ENCODE measurements around the gene BBS9. TPM values are rescaled to one million over a fixed set of nuclear protein-coding genes. Genes with fewer than 3 reads are reported as not detected.

The BBS9 gene
- total and polyA plus RNA-seq, 5 experiments from 2014 or later, result 11.2 to 31.8 (median 12.7) TPM

DNA sequence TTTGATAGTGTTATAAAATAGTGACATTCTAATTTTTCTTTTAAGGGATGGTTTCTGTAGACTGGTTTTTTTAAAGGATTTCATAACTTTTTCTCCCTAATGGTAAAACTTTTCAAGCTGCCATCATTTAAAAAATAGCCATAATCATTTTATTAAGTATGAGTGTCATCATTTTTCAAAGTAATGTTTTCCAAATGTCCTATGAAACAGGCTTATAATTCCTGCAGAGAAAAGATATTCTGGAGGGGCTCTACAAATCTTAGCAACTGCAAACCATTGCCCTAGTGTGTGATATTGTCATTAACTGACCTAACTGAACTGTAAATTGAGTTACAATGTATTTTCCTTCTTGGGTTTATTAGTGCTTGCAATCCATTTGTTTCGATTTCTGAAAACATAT, 226.0 kb downstream of the BBS9 start:
- no peaks in the 10 kb centered on the region for H3K4me1 Mint-ChIP-seq

DNA sequence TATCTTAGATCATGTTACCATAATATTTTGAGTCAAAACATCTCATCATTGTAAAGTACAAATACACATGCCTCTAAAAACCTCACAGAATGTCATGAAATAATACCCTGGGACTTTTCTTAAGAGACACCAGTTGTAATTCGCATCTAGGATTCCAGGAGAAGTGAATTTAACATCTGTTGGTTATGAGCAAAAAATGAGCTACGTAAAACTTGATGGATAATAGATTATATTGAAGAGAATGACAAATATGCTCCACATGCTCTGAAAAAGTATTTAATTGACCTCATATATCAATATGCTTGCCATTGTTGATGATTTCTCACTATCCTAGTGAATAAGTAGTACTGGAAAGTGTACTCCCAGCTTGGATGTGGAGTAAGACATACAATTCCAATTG, 227.0 kb downstream of the BBS9 start:
- no peak overlapping the region for H3K27ac Mint-ChIP-seq
- H3K4me1 Mint-ChIP-seq, result no peaks in the 10 kb centered on the region
- H3K9me3 Mint-ChIP-seq, result no peaks in the 10 kb centered on the region
- ATAC-seq, result no peak
- peaks cover 4 to 20% (median 12%) of the 10 kb centered on the region in 3 donors for H3K36me3 Mint-ChIP-seq
- no peak for DNase-seq
- POLR2A ChIA-PET, result no interaction called here
- no peak overlapping the region for H3K4me3 Mint-ChIP-seq
- H3K27me3 Mint-ChIP-seq, result no peaks in the 10 kb centered on the region

More for the DNA sequence above, 226.0 kb downstream of the BBS9 start:
- no peak overlapping the region for H3K27ac Mint-ChIP-seq
- POLR2A ChIA-PET, result no interaction called here
- ATAC-seq, result no peak
- peaks cover 5 to 24% (median 20%) of the 10 kb centered on the region in 3 donors for H3K36me3 Mint-ChIP-seq
- H3K9me3 Mint-ChIP-seq, result no peaks in the 10 kb centered on the region
- DNase-seq, result no peak
- H3K4me3 Mint-ChIP-seq, result no peak overlapping the region
- no peaks in the 10 kb centered on the region for H3K27me3 Mint-ChIP-seq

DNA sequence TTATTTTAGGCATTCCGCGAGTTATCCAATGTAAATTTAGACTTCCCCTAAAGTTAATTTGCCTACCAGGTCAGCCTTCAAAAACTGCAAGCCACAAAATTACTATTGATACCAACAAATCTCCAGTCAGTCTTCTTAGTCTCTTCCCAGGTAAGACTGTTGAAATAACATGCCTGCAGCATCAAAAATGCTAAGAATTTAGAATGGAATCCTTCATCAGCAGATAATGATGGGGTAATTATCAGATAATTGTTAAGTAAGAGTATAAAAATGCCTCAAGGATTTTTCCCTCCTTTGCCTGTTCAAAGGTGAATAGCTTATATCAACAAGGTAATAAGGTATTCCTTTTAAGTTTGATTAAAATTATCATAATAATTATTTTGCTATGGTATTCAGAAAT, 228.5 kb downstream of the BBS9 start:
- Mint-ChIP-seq H3K4me3 (no peak overlapping the region), H3K9me3 (no peaks in the 10 kb centered on the region), H3K36me3 (peaks cover 0 to 12% (median 3%) of the 10 kb centered on the region in 3 donors), H3K27me3 (no peaks in the 10 kb centered on the region), H3K27ac (no peak overlapping the region), H3K4me1 (no peaks in the 10 kb centered on the region)
- DNase-seq (no peak), ATAC-seq (no peak)
- POLR2A ChIA-PET, result no interaction called here

DNA sequence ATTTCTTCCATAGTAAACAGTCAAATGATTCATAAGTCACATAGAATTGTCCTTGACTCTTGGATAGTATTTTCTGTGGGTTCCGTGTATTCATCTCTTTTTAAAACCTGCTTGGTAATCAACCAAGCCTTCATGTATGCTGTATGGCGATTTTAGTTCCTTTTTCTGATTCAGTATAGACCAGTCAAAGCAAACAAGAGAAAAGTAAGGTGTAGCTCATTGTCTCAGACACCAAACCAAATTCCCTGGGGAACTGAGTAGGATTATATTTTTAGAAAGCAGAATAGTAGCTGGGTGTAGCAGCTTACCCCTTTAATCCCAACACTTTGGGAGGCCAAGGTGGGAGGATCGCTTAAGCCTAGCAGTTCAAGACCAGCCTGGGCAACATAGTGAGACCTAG, 240.5 kb downstream of the BBS9 start:
- peaks cover 31 to 69% (median 66%) of the 10 kb centered on the region in 3 donors for H3K36me3 Mint-ChIP-seq

DNA sequence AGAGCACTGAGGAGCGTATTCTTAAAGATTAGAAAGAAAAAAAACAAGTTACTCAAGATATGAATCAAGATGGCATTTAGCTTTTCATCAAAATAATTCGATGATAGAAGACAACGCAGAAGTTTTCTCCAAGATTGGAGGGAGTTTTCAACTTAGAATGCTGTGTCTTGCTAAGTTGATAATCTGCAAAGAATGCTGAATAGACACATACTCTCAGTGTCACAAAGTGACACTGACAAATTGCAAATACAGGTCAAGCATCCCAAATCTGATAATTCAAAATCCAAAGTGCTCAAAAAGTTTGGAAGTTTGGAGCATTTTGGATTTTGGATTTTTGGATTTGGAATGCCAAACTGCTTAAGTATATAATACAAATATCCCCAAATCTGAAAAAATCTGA, 243.8 kb downstream of the BBS9 start:
- peak overlapping the region in 1 of 10 donors; percentile 65 for H3K27ac Mint-ChIP-seq
- no peak overlapping the region for H3K4me3 Mint-ChIP-seq
- no peaks in the 10 kb centered on the region for H3K4me1 Mint-ChIP-seq
- POLR2A ChIA-PET, result no interaction called here
- DNase-seq (no peak), ATAC-seq (no peak)
- H3K9me3 Mint-ChIP-seq, result peaks cover 0 to 2% (median 0%) of the 10 kb centered on the region in 9 donors
- H3K27me3 Mint-ChIP-seq, result no peaks in the 10 kb centered on the region
- peaks cover 31 to 65% (median 62%) of the 10 kb centered on the region in 3 donors for H3K36me3 Mint-ChIP-seq

More for the DNA sequence above, 240.5 kb downstream of the BBS9 start:
- no peak for DNase-seq
- no peak overlapping the region for H3K27ac Mint-ChIP-seq
- H3K4me1 Mint-ChIP-seq, result peaks cover 0 to 1% (median 0%) of the 10 kb centered on the region in 4 donors
- peaks cover 0 to 7% (median 0%) of the 10 kb centered on the region in 9 donors for H3K9me3 Mint-ChIP-seq
- H3K27me3 Mint-ChIP-seq, result no peaks in the 10 kb centered on the region
- no peak overlapping the region for H3K4me3 Mint-ChIP-seq
- ATAC-seq, result no peak
- POLR2A ChIA-PET, result no interaction called here

DNA sequence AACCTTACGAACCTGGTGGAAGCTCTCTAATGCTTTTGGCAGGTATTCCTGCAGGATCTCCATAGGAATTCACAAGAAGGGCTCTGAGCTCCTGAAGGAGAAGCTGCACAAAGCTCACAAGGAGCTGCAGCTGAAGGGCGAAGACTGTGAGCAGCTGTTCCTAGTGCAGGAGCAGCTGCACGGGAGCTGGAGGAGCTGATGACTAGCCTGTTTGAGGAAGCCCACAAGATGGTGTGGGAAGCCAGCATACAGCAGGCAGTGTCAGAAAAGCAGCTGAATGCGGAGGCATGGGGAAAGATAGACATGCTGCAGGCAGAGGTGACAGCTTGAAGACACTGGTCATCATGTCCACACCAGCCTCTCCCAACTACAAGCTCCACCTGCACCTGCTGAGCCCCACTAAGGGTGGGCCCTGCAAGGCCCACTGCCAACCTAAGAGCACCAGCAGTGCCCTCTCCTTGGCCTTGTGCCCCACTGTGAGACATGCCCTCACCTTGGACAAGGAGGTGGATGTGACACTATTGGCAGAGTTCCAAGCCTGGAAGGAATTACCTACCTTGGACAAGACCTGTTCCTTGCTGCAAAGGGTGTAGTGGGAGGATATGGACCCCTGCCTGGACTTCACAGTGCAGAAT, 250.6 kb downstream of the BBS9 start:
- Mint-ChIP-seq H3K4me3 (no peak overlapping the region), H3K27me3 (no peaks in the 10 kb centered on the region), H3K9me3 (peaks cover 0 to 2% (median 0%) of the 10 kb centered on the region in 9 donors), H3K36me3 (peaks cover 19 to 54% (median 49%) of the 10 kb centered on the region in 3 donors), H3K27ac (peak overlapping the region in 1 of 10 donors; percentile 84), H3K4me1 (peaks cover 0 to 2% (median 0%) of the 10 kb centered on the region in 4 donors)
- DNase-seq, result no peak
- ATAC-seq, result no peak
- POLR2A ChIA-PET, result no interaction called here

DNA sequence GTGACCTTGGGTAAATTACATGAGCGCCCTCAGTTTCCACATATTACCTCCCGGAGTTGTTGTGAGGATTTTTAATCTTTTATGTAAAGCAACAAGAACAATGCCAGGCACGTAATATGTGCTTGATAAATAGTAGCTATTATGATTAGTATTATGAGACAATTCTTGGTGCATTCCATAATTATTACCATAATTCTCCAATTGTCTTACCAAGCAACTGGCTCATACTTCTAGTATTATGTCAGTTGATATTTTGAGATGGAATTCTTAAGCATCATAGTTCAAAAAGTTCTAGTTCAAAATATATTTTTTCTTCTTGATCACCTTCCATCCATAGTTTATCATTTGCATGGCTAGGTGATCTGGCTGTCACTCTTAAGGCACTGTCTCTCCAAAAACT, 259.0 kb downstream of the BBS9 start:
- POLR2A ChIA-PET, result no interaction called here
- H3K4me3 Mint-ChIP-seq, result no peak overlapping the region
- peaks cover 0 to 2% (median 0%) of the 10 kb centered on the region in 9 donors for H3K9me3 Mint-ChIP-seq
- no peaks in the 10 kb centered on the region for H3K27me3 Mint-ChIP-seq
- ATAC-seq (no peak), DNase-seq (no peak)
- H3K36me3 Mint-ChIP-seq, result peaks cover 32 to 57% (median 55%) of the 10 kb centered on the region in 3 donors
- H3K27ac Mint-ChIP-seq, result no peak overlapping the region
- H3K4me1 Mint-ChIP-seq, result peaks cover 0 to 3% (median 1%) of the 10 kb centered on the region in 4 donors

DNA sequence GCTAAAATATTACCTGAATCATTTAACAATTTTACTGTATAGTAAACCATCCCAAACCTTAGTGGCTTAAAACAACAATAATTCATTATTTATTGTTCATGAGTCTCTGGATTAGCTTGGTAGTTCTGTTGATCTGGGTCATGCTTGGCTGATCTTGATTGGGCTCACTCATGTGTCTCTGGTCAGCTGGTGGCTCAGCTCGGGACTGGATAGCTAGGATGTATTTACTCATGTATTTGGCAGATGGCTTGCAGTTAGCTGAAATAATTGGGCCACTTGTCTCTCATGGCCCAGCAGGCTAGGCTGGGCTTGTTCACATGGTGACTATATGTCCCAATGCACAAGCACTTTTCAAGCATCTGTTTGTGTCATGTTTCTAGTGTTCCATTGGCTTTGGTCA, 262.8 kb downstream of the BBS9 start:
- H3K9me3 Mint-ChIP-seq, result peaks cover 0 to 15% (median 5%) of the 10 kb centered on the region in 9 donors
- ATAC-seq (no peak), DNase-seq (no peak)
- H3K27ac Mint-ChIP-seq, result no peak overlapping the region
- H3K4me1 Mint-ChIP-seq, result peaks cover 0 to 9% (median 3%) of the 10 kb centered on the region in 4 donors
- POLR2A ChIA-PET, result no interaction called here
- no peak overlapping the region for H3K4me3 Mint-ChIP-seq
- no peaks in the 10 kb centered on the region for H3K27me3 Mint-ChIP-seq
- H3K36me3 Mint-ChIP-seq, result peaks cover 46 to 72% (median 64%) of the 10 kb centered on the region in 3 donors

DNA sequence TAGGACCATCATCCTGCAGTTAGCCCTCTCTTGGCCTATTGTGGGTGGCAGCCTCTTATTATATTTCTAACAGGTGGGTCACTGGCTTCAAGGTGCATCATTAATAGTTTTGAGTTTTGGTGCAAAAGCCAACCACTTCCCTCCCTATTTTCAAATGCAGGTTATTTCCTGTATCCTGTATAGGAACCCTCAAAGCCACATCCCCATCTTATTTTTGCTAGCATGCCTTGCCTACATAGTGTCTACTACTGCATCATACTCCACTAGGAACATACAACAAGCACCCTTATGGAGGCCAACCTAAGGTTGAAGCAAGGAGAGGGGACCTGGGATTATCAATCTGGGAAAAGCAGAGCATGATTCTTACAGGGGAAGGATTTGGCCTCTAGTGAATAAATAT, 264.4 kb downstream of the BBS9 start:
- no peak for DNase-seq
- no peaks in the 10 kb centered on the region for H3K27me3 Mint-ChIP-seq
- no peak for ATAC-seq

DNA sequence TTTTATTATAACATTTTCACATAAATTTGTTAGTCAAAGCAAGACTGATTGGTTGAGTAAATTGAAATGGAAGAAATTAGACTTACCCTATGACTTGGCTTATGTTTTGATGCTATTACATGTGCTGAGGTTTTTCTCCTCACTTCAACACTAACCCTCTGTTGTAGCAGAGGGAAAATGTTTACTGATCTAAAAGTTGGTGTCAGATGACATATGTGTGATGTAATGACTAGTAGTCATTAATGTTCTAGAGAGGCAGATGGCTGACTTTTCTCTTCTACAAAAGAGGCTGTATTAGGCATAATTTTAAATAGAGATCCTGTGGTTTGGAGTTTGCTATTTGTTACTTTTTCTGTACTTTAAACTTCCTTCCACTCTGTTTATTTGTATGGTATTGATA, 266.0 kb downstream of the BBS9 start:
- Mint-ChIP-seq H3K27me3 (no peaks in the 10 kb centered on the region), H3K36me3 (peaks cover 29 to 50% (median 37%) of the 10 kb centered on the region in 3 donors), H3K4me3 (no peak overlapping the region), H3K9me3 (peaks cover 0 to 20% (median 5%) of the 10 kb centered on the region in 9 donors), H3K4me1 (peaks cover 0 to 9% (median 3%) of the 10 kb centered on the region in 4 donors), H3K27ac (no peak overlapping the region)
- POLR2A ChIA-PET, result no interaction called here
- ATAC-seq (no peak), DNase-seq (no peak)

More for the DNA sequence above, 264.4 kb downstream of the BBS9 start:
- POLR2A ChIA-PET, result no interaction called here
- Mint-ChIP-seq H3K36me3 (peaks cover 40 to 63% (median 50%) of the 10 kb centered on the region in 3 donors), H3K4me1 (peaks cover 0 to 9% (median 3%) of the 10 kb centered on the region in 4 donors), H3K9me3 (peaks cover 0 to 20% (median 5%) of the 10 kb centered on the region in 9 donors), H3K4me3 (no peak overlapping the region), H3K27ac (no peak overlapping the region)

DNA sequence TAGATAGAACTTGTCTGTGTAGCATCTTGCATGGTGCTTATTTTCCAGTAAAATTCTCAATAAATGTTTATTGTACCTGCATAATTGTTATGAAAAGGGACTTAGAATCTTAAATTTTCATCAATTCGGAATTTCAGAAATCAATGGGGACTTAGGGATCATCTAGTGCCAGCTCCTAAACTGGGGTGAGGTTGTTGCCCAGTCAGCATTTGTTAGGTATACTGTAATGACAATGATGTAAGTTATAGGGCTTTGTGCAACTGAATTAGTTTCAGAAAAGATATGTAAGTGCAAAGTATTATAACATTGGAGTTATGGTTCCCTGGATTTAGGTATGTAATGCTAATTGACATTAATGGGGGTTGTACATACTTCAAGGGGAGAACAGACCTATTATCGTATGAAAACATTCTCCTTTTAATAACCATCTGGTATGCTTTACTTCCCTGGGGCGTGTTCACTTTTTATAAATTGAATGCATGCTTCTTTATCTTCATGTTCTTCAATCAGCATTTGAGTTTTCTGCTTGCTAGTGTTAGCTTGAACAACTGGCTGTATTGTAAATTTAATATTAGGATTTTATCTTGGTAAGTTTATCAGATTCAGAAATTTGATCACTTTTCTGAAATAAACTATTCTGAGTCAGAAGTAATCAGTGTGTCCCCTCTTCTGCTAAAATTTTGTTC, 270.3 kb downstream of the BBS9 start:
- H3K4me1 Mint-ChIP-seq, result no peaks in the 10 kb centered on the region
- peaks cover 0 to 31% (median 10%) of the 10 kb centered on the region in 9 donors for H3K9me3 Mint-ChIP-seq
- H3K27ac Mint-ChIP-seq, result no peak overlapping the region
- DNase-seq, result no peak
- POLR2A ChIA-PET, result no interaction called here
- H3K27me3 Mint-ChIP-seq, result no peaks in the 10 kb centered on the region
- H3K4me3 Mint-ChIP-seq, result no peak overlapping the region
- ATAC-seq, result no peak
- peaks cover 21 to 37% (median 37%) of the 10 kb centered on the region in 3 donors for H3K36me3 Mint-ChIP-seq

DNA sequence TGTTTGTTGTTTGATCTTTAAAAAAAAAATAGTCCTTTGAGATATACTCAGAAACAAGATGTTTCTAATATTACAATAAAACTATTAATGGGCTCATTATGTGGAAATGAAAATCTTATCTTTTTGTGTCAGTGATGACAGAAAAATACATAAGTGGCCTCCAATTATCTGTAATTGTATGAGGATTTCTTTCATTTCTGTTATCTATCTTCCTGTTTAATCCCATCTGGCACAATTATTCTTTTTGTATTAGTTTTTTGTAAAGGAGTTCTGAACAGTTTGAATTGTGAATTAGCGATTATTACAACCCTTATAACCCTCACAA, 270.8 kb downstream of the BBS9 start:
- POLR2A ChIA-PET, result no interaction called here
- Mint-ChIP-seq H3K9me3 (peaks cover 0 to 30% (median 11%) of the 10 kb centered on the region in 9 donors), H3K27ac (no peak overlapping the region), H3K4me3 (no peak overlapping the region), H3K27me3 (no peaks in the 10 kb centered on the region), H3K36me3 (peaks cover 19 to 41% (median 36%) of the 10 kb centered on the region in 3 donors), H3K4me1 (no peaks in the 10 kb centered on the region)
- DNase-seq, result no peak
- ATAC-seq, result no peak

DNA sequence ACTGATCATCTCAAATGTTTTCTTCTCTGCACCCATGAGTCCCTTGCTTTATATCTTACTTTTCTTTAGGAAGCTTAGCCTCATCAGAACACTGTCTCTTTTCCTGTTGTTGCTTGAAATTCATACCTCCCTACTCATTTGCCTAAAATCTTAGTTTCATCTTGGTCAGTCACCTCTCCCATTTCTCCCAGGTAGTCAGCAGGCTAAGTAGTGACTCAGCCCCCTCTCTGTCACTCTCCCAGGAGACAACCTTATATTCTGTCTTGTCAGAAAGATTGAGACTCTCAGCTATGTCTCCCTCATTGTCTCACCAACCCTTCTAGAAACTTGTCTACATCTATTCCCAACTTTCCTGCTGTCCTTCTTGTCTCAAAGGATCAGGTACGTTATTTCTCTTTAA, 280.9 kb downstream of the BBS9 start:
- no peak overlapping the region for H3K27ac Mint-ChIP-seq
- H3K36me3 Mint-ChIP-seq, result peaks cover 31 to 46% (median 37%) of the 10 kb centered on the region in 3 donors
- peaks cover 0 to 40% (median 33%) of the 10 kb centered on the region in 9 donors for H3K9me3 Mint-ChIP-seq
- no peaks in the 10 kb centered on the region for H3K27me3 Mint-ChIP-seq
- DNase-seq (no peak), ATAC-seq (no peak)
- POLR2A ChIA-PET, result no interaction called here
- H3K4me1 Mint-ChIP-seq, result peaks cover 0 to 3% (median 0%) of the 10 kb centered on the region in 4 donors
- H3K4me3 Mint-ChIP-seq, result no peak overlapping the region

Measured in naive thymus-derived CD8-positive, alpha-beta T cell (primary cell).